Right cardiac atrium (tissue), 5 donors: ENCODE data around the gene GHRL. TPM values are rescaled to one million over a fixed set of nuclear protein-coding genes. Genes with fewer than 3 reads are reported as not detected.
A peak's percentile ranks its signal among the peaks of the same experiment; 100 is the strongest.

Experiments
- ATAC-seq, 2 donors: fragments of 200-7000 bp; cut with Tn5 transposase; one replicate each; pipeline versions ENCODE4 v1.8.0 to v1.9.1; 2020; ENCODE audit warnings: moderate library complexity in 2 of 2, mild to moderate bottlenecking in 1 of 2
- DNase-seq, 3 donors: peaks; one replicate each; pipeline ENCODE4 v3.0.0-alpha.2; 2020
- H3K27ac ChIP-seq: one replicate; pipeline ENCODE4 v1.5.1; 2013; ENCODE audit warnings: mild to moderate bottlenecking, low read length, control low read depth, moderate library complexity
- H3K27me3 ChIP-seq: one replicate; pipeline ENCODE4 v1.6.1; 2013; ENCODE audit not compliant: control insufficient read depth, insufficient read depth
- H3K4me1 ChIP-seq: one replicate; pipeline ENCODE4 v1.6.1; 2013; ENCODE audit warnings: low read length; ENCODE audit not compliant: control insufficient read depth, insufficient read depth
- H3K4me3 ChIP-seq: one replicate; pipeline ENCODE4 v1.5.1; 2013; ENCODE audit warnings: low read length, control low read depth
- H3K9me3 ChIP-seq: one replicate; pipeline ENCODE4 v1.6.1; 2013; ENCODE audit warnings: low read length; ENCODE audit not compliant: control insufficient read depth
- WGBS: extraction: QIAGEN DNeasy Blood & Tissue Kit; methylation state at CpG from one replicate; pipeline ENCODE4 v1.1.7; 2013; 5-methylcytosine and 5-hydroxymethylcytosine counted together
- intact Hi-C, 4 donors: fragments of 100-400 bp; cut with DNase I; formaldehyde crosslinking; loops; one replicate each; pipeline versions ENCODE4 v1.11.0 to v1.14.0; 2022 to 2023
- polyA plus RNA-seq: library from polyadenylated mRNA; stranded (reverse); fragments of 200-250 nt; gene quantifications from one replicate; pipeline ENCODE4 v1.2.3, GENCODE V29; 2013
- total RNA-seq, 4 donors: library from RNA; stranded (reverse); fragmentation: NEBNext Ultra II Directional; extraction: Animal tissue kit (Norgen Biotek cat#: 25700); gene quantifications; one replicate each; pipeline ENCODE4 v1.2.1, GENCODE V29; 2021
- donor health status: healthy with polysubstance abuse.
- donor health status: DM: no; HTN: yes; CAD: no.
- donor health status: DM: no; HTN: no; CAD: no.
- donor health status: DM: no; HTN: yes; CAD: no; lungs with severe emphysema.
- donor health status: DM: yes; HTN: yes; CAD: no.

Gene GHRL
- total and polyA plus RNA-seq, 5 donors, result 0.25 TPM; not detected in 4

- intact Hi-C loops, result no loop called here
- ATAC-seq, result no peak
- H3K4me3 ChIP-seq, result no peak overlapping the region
- 94% methylated on average over 7 of the region's 7 CpGs for WGBS
- no peaks in the 10 kb centered on the region for H3K27me3 ChIP-seq
- peaks cover 4% of the 10 kb centered on the region for H3K4me1 ChIP-seq
- no peak for DNase-seq
- no peaks in the 10 kb centered on the region for H3K9me3 ChIP-seq
- H3K27ac ChIP-seq, result no peak overlapping the region
These were observed 36.9 kb downstream of the GHRL start for GRCh38 chr3:10255835-10256234.

GRCh38 chr3:10253731-10254130 lies 39.0 kb downstream of the GHRL start:
- H3K4me1 ChIP-seq, result peaks cover 4% of the 10 kb centered on the region
- intact Hi-C loops, result no loop called here
- H3K27me3 ChIP-seq, result no peaks in the 10 kb centered on the region
- no peak overlapping the region for H3K27ac ChIP-seq
- WGBS, result 94% methylated on average over 3 of the region's 3 CpGs
- no peak for ATAC-seq
- no peaks in the 10 kb centered on the region for H3K9me3 ChIP-seq
- no peak for DNase-seq
- no peak overlapping the region for H3K4me3 ChIP-seq

GRCh38 chr3:10251006-10251405 lies 41.7 kb downstream of the GHRL start:
- 95% methylated on average over 3 of the region's 3 CpGs for WGBS
- Histone ChIP-seq H3K27ac (no peak overlapping the region), H3K9me3 (no peaks in the 10 kb centered on the region), H3K27me3 (no peaks in the 10 kb centered on the region), H3K4me3 (no peak overlapping the region), H3K4me1 (no peaks in the 10 kb centered on the region)
- intact Hi-C loops, result no loop called here
- no peak for DNase-seq
- no peak for ATAC-seq

GRCh38 chr3:10249833-10250232 lies 42.9 kb downstream of the GHRL start:
- Histone ChIP-seq H3K27me3 (no peaks in the 10 kb centered on the region), H3K9me3 (no peaks in the 10 kb centered on the region), H3K4me1 (no peaks in the 10 kb centered on the region), H3K4me3 (peak overlapping the region; percentile 96), H3K27ac (no peak overlapping the region)
- intact Hi-C loops, result no loop called here
- ATAC-seq (no peak), DNase-seq (no peak)
- WGBS, result 36% methylated on average over 3 of the region's 3 CpGs

GRCh38 chr3:10248984-10249748 lies 43.6 kb downstream of the GHRL start:
- ATAC-seq (peak; percentile 2 to 22), DNase-seq (peak; percentile 32 to 69 (median 67))
- intact Hi-C loops, result no loop called here
- Histone ChIP-seq H3K4me1 (no peaks in the 10 kb centered on the region), H3K27ac (peak overlapping the region; percentile 34), H3K4me3 (peak overlapping the region; percentile 96), H3K9me3 (no peaks in the 10 kb centered on the region), H3K27me3 (no peaks in the 10 kb centered on the region)
- 2% methylated on average over 32 of the region's 32 CpGs for WGBS

- intact Hi-C loops, result no loop called here
- H3K4me1 ChIP-seq, result no peaks in the 10 kb centered on the region
- H3K27ac ChIP-seq, result peak within 1 kb of the TSS; percentile 69
- H3K9me3 ChIP-seq, result no peaks in the 10 kb centered on the region
- peak; percentile 98 to 99 (median 99) for DNase-seq
- peak; percentile 99 for ATAC-seq
- no peaks in the 10 kb centered on the region for H3K27me3 ChIP-seq
- under 1% methylated on average over 80 of the region's 80 CpGs for WGBS
- peak within 1 kb of the TSS; percentile 96 for H3K4me3 ChIP-seq
These were observed 44.4 kb downstream of the GHRL start, which contains the start of gene TATDN2 for GRCh38 chr3:10248184-10248983. Gene TATDN2 (plus strand): TSS chr3:10248459. CDS start chr3:10249201, 742 bp downstream.

- Histone ChIP-seq H3K4me1 (no peaks in the 10 kb centered on the region), H3K27me3 (no peaks in the 10 kb centered on the region), H3K4me3 (peak overlapping the region; percentile 96), H3K9me3 (no peaks in the 10 kb centered on the region), H3K27ac (peak overlapping the region; percentile 69)
- WGBS, result 28% methylated on average over 14 of the region's 14 CpGs
- ATAC-seq (peak in 1 of 2 donors; percentile 2), DNase-seq (no peak)
- intact Hi-C loops, result no loop called here
These were observed 45.0 kb downstream of the GHRL start for GRCh38 chr3:10247679-10248183.

GRCh38 chr3:10245081-10245712 lies 47.5 kb downstream of the GHRL start:
- no peaks in the 10 kb centered on the region for H3K4me1 ChIP-seq
- intact Hi-C loops, result no loop called here
- DNase-seq, result no peak
- H3K27me3 ChIP-seq, result no peaks in the 10 kb centered on the region
- WGBS, result 90% methylated on average over 6 of the region's 6 CpGs
- ATAC-seq, result no peak
- H3K27ac ChIP-seq, result no peak overlapping the region
- H3K4me3 ChIP-seq, result no peak overlapping the region
- H3K9me3 ChIP-seq, result no peaks in the 10 kb centered on the region

- Histone ChIP-seq H3K27ac (no peak overlapping the region), H3K4me3 (no peak overlapping the region), H3K27me3 (no peaks in the 10 kb centered on the region), H3K9me3 (no peaks in the 10 kb centered on the region), H3K4me1 (no peaks in the 10 kb centered on the region)
- intact Hi-C loops, result no loop called here
- WGBS, result 88% methylated on average over 3 of the region's 3 CpGs
- no peak for DNase-seq
- ATAC-seq, result no peak
These were observed 48.7 kb downstream of the GHRL start for GRCh38 chr3:10244009-10244408.

GRCh38 chr3:10242182-10243065 lies 50.3 kb downstream of the GHRL start:
- Histone ChIP-seq H3K4me1 (no peaks in the 10 kb centered on the region), H3K9me3 (no peaks in the 10 kb centered on the region), H3K4me3 (no peak overlapping the region), H3K27me3 (no peaks in the 10 kb centered on the region), H3K27ac (no peak overlapping the region)
- peak in 1 of 3 donors; percentile 58 for DNase-seq
- ATAC-seq, result no peak
- intact Hi-C loops, result no loop called here
- 74% methylated on average over 7 of the region's 7 CpGs for WGBS
